HG03066 (cell line): Measurements from ENCODE around the gene CBFA2T3.

Experiments used
- ATAC-seq: cut with Tn5 transposase; IDR thresholded peaks from one replicate; pipeline ENCODE4 v1.9.1; 2021; ENCODE audit warnings: low read depth; ENCODE audit not compliant: unreplicated experiment

Gene CBFA2T3

GRCh38 chr16:88913870-88914269 is 63.1 kb downstream of the CBFA2T3 start:
- ATAC-seq = no peak

GRCh38 chr16:88913001-88913612 is 63.9 kb downstream of the CBFA2T3 start:
- no peak for ATAC-seq

DNA sequence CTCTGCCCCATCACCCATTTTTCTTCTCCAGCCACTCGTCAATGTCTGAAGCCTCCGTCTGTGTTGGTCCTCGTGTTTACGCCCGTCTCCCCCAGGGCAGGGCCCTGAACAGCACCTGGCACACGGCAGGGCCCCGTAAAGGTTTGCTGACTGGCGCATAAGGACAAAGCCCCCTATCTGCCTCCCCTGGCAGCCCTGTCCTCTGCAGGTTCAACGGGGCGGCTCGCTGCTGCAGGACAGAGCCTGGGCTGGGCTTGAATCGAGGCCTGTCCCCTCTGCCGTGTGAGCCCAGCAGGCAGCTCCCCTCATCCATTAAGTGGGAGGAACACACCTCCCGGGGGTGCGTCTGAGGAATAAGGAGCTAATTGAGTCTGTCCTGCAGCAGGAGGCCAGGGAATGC is 64.5 kb downstream of the CBFA2T3 start:
- no peak for ATAC-seq

DNA sequence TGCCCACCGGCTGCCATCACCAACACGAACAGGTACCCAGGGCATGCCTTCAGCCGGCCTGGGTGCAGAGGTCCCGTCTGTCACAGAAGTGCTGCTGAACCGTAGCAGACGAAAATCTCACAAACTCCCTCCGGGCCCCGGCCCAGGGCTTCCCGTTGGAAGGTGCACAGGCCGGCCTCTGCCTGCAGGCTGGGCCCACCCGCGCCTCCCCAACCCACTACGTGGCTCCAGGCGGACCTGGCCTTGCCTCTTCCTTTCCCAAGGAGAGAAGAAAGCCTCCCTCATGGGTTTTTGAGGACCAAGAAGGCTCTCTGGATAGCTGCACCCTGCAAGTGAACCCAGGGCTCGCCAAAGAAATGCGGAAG is 65.1 kb downstream of the CBFA2T3 start:
- ATAC-seq = no peak

DNA sequence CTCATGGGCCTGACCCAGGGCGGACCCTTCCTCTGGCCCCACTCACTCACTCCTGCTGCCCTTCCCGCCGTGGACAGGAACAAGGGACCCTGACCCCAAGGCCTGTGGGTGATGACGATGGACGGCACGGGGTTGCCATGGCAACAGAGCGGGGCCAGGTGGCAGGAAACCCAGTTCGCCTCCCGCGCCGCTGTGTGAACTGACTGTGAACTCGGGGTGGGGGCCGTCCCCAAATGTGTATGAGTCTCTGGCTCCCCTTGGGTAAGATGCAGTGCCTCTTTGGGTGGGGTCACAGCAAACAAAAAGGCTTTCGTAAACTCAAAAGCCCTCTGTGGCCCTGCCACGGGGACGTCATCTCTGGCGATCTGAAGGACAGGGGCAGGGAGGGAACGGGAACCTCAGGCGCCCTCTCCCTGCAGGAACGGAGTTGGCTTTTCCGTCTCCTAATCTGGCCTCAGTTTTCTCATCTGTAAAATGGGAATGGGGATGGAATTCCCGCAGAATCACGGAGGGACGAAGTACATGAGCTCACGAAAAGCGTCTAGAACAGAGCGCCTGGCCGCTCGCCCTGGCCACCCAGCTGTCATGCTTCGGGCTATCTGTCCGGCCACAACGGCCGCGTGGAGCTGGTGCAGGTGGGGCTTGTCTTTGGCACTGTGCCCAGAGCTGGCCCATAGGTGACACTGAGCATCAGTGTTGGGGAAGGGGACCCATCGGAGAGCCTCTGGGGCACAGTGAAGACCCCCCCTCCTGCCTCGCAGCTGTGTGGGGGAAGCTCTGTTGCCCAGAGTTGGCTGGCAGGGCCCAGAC is 65.7 kb downstream of the CBFA2T3 start:
- ATAC-seq = no peak

GRCh38 chr16:88910284-88911135 is 66.5 kb downstream of the CBFA2T3 start:
- ATAC-seq = no peak

GRCh38 chr16:88909431-88910210 is 67.4 kb downstream of the CBFA2T3 start:
- no peak for ATAC-seq

DNA sequence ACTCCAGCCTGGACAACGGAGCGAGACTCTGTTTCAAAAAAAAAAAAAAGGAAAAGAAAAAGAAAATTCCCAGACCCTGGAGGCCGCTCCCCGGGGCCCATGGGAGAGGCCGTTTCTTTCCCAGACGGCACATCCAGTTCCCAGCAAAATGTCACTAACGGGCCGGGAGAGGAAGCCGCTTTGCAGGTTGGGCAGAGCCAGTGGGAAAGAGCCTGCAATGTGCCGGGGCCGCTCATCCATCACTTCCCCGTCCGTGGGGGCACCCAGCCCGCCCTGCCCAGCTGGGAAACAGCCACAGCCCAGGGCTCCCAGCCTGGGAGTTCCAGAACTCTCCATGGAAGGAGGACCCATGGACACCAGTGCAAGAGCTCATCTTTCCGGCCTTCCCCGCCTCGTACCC is 68.7 kb downstream of the CBFA2T3 start:
- ATAC-seq = no peak

GRCh38 chr16:88907768-88908167 is 69.2 kb downstream of the CBFA2T3 start:
- ATAC-seq = no peak

DNA sequence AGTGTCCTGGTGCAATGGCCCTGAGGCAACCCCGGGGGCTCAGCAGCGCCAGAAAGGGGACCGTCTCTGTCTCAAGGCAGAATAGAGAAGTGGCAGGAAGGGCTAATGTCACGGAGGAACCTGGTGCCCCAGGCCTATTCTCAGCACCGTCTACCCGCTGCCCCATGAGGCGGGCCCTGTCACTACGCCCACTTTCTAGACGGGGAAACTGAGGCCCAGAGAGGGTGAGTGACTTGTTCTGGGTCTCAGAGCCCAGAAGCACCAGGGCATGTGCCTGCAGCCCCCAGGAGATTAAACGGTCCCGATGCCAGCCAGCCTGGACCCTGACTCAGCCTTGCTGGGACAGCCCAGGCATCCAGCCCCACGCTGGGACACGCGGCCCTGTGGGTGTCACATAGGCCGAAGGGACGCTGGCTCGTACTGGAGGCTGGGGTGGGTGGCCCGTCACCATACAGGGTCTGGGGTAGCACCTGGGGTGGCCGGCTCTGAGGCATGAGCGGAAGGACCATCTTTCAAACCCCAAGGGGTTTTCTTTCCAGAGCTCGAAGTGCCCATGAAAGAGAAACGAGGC is 70.4 kb downstream of the CBFA2T3 start:
- ATAC-seq = no peak

DNA sequence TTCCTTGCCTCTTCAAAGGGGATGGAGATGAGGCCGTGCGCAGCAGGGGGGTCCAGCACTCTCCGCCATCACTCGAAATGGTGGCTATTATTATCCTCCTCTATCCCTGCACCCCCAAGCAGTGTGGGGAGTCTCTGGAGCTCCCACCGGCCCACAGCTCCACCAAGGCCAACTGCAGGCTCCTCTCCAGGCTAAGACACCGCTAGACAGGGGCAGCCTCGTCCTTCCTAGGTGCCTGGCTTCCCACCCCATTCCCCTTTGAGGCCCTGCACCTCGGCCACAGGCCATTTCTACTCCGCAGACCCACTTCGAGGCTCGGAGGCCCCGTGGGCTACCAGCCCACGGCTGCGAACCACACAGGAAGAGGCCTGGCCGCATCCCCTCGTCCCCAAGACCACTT is 71.0 kb downstream of the CBFA2T3 start:
- ATAC-seq = no peak

GRCh38 chr16:88905563-88905962 is 71.4 kb downstream of the CBFA2T3 start:
- no peak for ATAC-seq

GRCh38 chr16:88904676-88905365 is 72.2 kb downstream of the CBFA2T3 start:
- no peak for ATAC-seq

DNA sequence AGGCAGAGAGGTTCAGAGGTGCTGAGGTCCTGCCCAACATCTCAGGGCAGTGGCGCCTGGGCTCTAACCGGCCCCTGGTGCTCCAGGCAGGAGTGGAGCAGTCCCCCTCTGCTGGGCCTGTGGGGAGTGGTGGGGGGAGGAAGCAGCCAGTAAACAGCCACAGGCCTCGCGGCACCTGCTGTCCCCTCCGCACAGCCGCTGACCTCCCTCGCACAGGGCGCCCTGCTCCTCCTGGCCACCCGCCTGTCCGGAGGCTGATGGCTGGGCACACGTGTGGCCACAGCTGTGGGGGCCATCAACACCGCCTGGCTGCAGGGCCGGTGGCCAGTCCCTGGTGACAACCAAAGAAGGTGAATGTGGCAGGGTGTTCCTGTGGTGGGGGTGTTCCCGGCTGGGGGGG is 73.7 kb downstream of the CBFA2T3 start:
- ATAC-seq = no peak

GRCh38 chr16:88902744-88903143 is 74.3 kb downstream of the CBFA2T3 start:
- no peak for ATAC-seq

DNA sequence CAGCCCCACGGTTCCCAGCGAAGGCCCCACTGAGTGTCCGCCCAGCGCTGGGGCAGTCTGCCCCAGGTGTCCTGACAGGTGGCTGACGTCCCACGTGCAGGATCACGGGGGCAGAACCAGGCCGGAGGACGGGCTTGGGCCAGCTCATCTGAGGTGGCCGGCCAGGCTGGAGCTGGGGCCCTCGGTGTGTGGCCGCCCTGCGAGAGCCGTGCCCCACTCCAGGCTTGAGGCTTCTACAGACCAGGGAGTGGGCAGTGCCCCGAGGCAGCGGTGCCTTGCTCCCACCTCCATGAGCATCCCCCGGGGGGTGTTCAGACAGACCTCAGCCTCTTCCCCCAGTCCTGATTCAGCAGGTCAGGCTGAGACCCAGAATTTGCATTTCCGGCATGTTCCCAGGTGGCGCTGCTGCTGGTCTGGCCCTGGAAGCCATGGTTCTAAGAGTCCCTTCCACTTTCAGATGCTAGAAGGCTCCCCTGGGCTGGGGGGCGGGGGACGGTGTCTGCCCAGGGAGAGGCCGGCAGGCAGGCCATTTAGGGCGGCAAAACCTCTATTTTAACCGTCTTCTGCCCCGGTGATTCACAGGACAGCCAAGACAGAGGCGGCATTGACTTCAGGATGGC is 75.2 kb downstream of the CBFA2T3 start:
- ATAC-seq = no peak

DNA sequence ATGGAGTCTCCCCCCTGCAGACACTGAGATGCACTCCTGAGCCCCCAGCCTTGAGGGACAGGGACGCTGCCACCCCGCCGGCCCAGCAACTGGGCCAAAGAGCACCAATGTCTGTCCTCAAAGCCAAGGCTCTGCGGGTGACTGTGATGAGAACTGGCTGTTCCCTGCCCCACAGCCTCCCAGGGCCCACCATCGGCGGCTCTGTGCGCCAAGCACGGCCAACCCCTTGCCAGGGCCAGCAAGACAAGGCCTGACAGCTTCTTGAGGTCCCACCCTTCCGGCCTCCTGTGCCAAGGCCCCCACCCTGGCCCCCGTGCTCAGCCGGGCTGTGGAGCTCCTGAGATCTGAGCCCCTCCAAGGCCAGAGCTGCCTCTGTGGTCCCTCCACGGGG is 76.3 kb downstream of the CBFA2T3 start:
- ATAC-seq = no peak

DNA sequence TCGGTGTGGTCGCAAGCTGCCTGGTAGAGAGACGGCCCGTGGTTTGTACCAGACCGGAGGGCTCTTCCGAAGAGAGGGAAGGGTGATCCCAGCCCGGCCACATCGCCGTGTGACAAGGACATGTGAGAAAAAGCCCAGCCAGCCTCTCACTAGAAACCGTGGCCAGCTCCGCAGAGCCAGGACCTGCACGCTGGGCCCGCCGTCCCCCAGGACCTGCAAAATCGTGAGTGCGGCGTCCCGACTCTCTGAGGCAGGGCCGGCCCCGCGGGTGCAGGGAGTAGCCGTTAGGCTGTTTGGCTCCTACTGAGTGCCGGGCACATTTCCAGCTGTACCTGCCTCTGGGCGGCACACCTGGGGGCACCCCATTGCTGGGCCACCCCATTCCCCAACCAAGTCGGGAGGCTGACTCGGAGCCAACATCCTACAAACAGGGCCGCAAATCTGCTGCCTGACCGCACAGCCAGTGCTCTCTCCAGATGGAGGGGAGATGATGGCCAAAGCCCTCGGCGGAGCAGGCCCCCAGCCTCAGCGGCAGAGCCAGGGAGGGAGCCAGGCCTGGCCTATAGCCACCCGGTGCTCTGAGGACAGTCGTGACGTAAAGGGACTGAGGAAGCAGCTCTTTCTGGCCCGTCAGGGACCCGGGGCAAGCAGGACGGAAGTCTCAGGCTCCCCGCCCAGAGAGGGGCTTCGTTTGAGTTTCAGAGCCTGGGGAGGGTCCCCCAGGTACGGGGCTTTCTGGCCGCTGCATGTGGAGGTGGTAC is 76.9 kb downstream of the CBFA2T3 start:
- no peak for ATAC-seq
